Posterior vena cava (tissue), 2 donors: Measurements from ENCODE around the gene OR2M7. TPM values are rescaled to one million over a fixed set of nuclear protein-coding genes. Genes with fewer than 3 reads are reported as not detected.
A peak's percentile ranks its signal among the peaks of the same experiment; 100 is the strongest.
"Not testable (repeated sequence)": the region's sequence is repeated elsewhere in the genome, so short reads cannot be mapped to it uniquely, and the experiment has no call there.

Experiments
- DNase-seq: peaks from one replicate; pipeline ENCODE4 v3.0.0-alpha.2; 2020; ENCODE audit warnings: low spot score
- intact Hi-C, 2 donors: fragments of 100-400 bp; cut with DNase I; formaldehyde crosslinking; loops; one replicate each; pipeline versions ENCODE4 v1.14.1 to v1.14.2; 2022 to 2023
- long read RNA-seq, 2 donors: library from polyadenylated mRNA; unstranded; transcript quantifications; one replicate each; pipeline ENCODE4 v2.0.0, GENCODE V29; 2020 to 2021
- total RNA-seq, 2 donors: library from RNA; stranded (reverse); fragmentation: NEBNext Ultra II Directional; extraction: Animal tissue kit (Norgen Biotek cat#: 25700); gene quantifications; one replicate each; pipeline ENCODE4 v1.2.1, GENCODE V29; 2021
- donor health status: DM: yes; HTN: yes; CAD: no.
- donor health status: DM: yes; HTN: yes; CAD: no.

The OR2M7 gene
- not detected for total RNA-seq
- long read RNA-seq, donor 1: 0 reads
- long read RNA-seq, donor 2: 0 reads

GRCh38 chr1:248324468-248324867 lies at the start of gene OR2M7:
Gene OR2M7 (minus strand): TSS chr1:248324568. CDS start chr1:248324568, 0 bp downstream.
- no peak for DNase-seq
- intact Hi-C loops: no loop called here

GRCh38 chr1:248373761-248374160 lies 49.4 kb upstream of the OR2M7 start:
- DNase-seq: no peak
- intact Hi-C loops: no loop called here

GRCh38 chr1:248372394-248372793 lies 48.0 kb upstream of the OR2M7 start:
- intact Hi-C loops: no loop called here
- no peak for DNase-seq

GRCh38 chr1:248366609-248367008 lies 42.2 kb upstream of the OR2M7 start:
- no peak for DNase-seq
- intact Hi-C loops: no loop called here

GRCh38 chr1:248361121-248361715 lies 36.9 kb upstream of the OR2M7 start, which contains the start of gene OR2T4:
Gene OR2T4 (plus strand): TSS chr1:248361665. CDS start chr1:248361665, 0 bp downstream.
- DNase-seq: no peak
- intact Hi-C loops: no loop called here

GRCh38 chr1:248359415-248359814 lies 35.0 kb upstream of the OR2M7 start:
- DNase-seq: no peak
- intact Hi-C loops: no loop called here

- intact Hi-C loops: no loop called here
- no peak for DNase-seq
These were observed 24.1 kb upstream of the OR2M7 start, which contains the start of gene OR14C36 for GRCh38 chr1:248348475-248348874. Gene OR14C36 (plus strand): TSS chr1:248348775. CDS start chr1:248348775, 0 bp downstream.

GRCh38 chr1:248343451-248343850 lies 19.1 kb upstream of the OR2M7 start:
- intact Hi-C loops: no loop called here
- DNase-seq: no peak

GRCh38 chr1:248316796-248317195 lies 7.6 kb downstream of the OR2M7 start:
- intact Hi-C loops: no loop called here
- no peak for DNase-seq

GRCh38 chr1:248306740-248307139 lies 17.6 kb downstream of the OR2M7 start:
- peak; percentile 43 for DNase-seq
- intact Hi-C loops: not testable (repeated sequence)

GRCh38 chr1:248306103-248306502 lies 18.3 kb downstream of the OR2M7 start:
- DNase-seq: peak; percentile 50
- intact Hi-C loops: no loop called here

GRCh38 chr1:248305672-248306071 lies 18.7 kb downstream of the OR2M7 start:
- intact Hi-C loops, DNase-seq: not testable (repeated sequence)

- intact Hi-C loops: no loop called here
- DNase-seq: no peak
These were observed 21.0 kb downstream of the OR2M7 start, which contains the start of gene OR2T12 for GRCh38 chr1:248303324-248303723. Gene OR2T12 (minus strand): TSS chr1:248303424. CDS start chr1:248295578, 7,846 bp downstream.

GRCh38 chr1:248288391-248288790 lies 36.0 kb downstream of the OR2M7 start:
- DNase-seq: no peak
- intact Hi-C loops: no loop called here

- intact Hi-C loops: no loop called here
- DNase-seq: no peak
These were observed 46.5 kb downstream of the OR2M7 start, which contains the start of gene OR2T33 for GRCh38 chr1:248277876-248278275. Gene OR2T33 (minus strand): TSS chr1:248277976. CDS start chr1:248273814, 4,162 bp downstream.

Other genes starting within 250 kb of the OR2M7 start
- not detected for gene OR2L13, start 229.4 kb downstream of the OR2M7 start, total RNA-seq
- not detected for gene OR2M5, start 179.4 kb downstream of the OR2M7 start, total RNA-seq
- gene OR2M2, start 149.7 kb downstream of the OR2M7 start, total RNA-seq: not detected
- not detected for gene OR2M3, start 127.3 kb downstream of the OR2M7 start, total RNA-seq
- not detected for gene OR2M4, start 93.2 kb downstream of the OR2M7 start, total RNA-seq
- not detected for gene OR2T33, start 46.6 kb downstream of the OR2M7 start, total RNA-seq
- gene OR2T12, start 21.1 kb downstream of the OR2M7 start, total RNA-seq: not detected
- gene OR14C36, start 24.2 kb upstream of the OR2M7 start, total RNA-seq: not detected
- not detected for gene OR2T4, start 37.1 kb upstream of the OR2M7 start, total RNA-seq
- not detected for gene OR2T6, start 51.2 kb upstream of the OR2M7 start, total RNA-seq
- gene OR2T1, start 78.5 kb upstream of the OR2M7 start, total RNA-seq: not detected
- not detected for gene OR2T2, start 121.1 kb upstream of the OR2M7 start, total RNA-seq
- gene OR2T3, start 148.8 kb upstream of the OR2M7 start, total RNA-seq: not detected
- gene OR2T5, start 164.0 kb upstream of the OR2M7 start, total RNA-seq: not detected
- not detected for gene OR2G6, start 183.5 kb upstream of the OR2M7 start, total RNA-seq
- gene OR2T29, start 238.2 kb upstream of the OR2M7 start, total RNA-seq: not detected